Measurements from ENCODE around the gene ADAMTS5. TPM values are rescaled to one million over a fixed set of nuclear protein-coding genes. Genes with fewer than 3 reads are reported as not detected.

Gene ADAMTS5
- total and polyA plus RNA-seq, 2 of the 8 experiments (the other 6 are each of a cell fraction or from before 2014, with no cell fraction given): 0.20 to 1.1 TPM

- TF ChIP-seq, protein P1, sequence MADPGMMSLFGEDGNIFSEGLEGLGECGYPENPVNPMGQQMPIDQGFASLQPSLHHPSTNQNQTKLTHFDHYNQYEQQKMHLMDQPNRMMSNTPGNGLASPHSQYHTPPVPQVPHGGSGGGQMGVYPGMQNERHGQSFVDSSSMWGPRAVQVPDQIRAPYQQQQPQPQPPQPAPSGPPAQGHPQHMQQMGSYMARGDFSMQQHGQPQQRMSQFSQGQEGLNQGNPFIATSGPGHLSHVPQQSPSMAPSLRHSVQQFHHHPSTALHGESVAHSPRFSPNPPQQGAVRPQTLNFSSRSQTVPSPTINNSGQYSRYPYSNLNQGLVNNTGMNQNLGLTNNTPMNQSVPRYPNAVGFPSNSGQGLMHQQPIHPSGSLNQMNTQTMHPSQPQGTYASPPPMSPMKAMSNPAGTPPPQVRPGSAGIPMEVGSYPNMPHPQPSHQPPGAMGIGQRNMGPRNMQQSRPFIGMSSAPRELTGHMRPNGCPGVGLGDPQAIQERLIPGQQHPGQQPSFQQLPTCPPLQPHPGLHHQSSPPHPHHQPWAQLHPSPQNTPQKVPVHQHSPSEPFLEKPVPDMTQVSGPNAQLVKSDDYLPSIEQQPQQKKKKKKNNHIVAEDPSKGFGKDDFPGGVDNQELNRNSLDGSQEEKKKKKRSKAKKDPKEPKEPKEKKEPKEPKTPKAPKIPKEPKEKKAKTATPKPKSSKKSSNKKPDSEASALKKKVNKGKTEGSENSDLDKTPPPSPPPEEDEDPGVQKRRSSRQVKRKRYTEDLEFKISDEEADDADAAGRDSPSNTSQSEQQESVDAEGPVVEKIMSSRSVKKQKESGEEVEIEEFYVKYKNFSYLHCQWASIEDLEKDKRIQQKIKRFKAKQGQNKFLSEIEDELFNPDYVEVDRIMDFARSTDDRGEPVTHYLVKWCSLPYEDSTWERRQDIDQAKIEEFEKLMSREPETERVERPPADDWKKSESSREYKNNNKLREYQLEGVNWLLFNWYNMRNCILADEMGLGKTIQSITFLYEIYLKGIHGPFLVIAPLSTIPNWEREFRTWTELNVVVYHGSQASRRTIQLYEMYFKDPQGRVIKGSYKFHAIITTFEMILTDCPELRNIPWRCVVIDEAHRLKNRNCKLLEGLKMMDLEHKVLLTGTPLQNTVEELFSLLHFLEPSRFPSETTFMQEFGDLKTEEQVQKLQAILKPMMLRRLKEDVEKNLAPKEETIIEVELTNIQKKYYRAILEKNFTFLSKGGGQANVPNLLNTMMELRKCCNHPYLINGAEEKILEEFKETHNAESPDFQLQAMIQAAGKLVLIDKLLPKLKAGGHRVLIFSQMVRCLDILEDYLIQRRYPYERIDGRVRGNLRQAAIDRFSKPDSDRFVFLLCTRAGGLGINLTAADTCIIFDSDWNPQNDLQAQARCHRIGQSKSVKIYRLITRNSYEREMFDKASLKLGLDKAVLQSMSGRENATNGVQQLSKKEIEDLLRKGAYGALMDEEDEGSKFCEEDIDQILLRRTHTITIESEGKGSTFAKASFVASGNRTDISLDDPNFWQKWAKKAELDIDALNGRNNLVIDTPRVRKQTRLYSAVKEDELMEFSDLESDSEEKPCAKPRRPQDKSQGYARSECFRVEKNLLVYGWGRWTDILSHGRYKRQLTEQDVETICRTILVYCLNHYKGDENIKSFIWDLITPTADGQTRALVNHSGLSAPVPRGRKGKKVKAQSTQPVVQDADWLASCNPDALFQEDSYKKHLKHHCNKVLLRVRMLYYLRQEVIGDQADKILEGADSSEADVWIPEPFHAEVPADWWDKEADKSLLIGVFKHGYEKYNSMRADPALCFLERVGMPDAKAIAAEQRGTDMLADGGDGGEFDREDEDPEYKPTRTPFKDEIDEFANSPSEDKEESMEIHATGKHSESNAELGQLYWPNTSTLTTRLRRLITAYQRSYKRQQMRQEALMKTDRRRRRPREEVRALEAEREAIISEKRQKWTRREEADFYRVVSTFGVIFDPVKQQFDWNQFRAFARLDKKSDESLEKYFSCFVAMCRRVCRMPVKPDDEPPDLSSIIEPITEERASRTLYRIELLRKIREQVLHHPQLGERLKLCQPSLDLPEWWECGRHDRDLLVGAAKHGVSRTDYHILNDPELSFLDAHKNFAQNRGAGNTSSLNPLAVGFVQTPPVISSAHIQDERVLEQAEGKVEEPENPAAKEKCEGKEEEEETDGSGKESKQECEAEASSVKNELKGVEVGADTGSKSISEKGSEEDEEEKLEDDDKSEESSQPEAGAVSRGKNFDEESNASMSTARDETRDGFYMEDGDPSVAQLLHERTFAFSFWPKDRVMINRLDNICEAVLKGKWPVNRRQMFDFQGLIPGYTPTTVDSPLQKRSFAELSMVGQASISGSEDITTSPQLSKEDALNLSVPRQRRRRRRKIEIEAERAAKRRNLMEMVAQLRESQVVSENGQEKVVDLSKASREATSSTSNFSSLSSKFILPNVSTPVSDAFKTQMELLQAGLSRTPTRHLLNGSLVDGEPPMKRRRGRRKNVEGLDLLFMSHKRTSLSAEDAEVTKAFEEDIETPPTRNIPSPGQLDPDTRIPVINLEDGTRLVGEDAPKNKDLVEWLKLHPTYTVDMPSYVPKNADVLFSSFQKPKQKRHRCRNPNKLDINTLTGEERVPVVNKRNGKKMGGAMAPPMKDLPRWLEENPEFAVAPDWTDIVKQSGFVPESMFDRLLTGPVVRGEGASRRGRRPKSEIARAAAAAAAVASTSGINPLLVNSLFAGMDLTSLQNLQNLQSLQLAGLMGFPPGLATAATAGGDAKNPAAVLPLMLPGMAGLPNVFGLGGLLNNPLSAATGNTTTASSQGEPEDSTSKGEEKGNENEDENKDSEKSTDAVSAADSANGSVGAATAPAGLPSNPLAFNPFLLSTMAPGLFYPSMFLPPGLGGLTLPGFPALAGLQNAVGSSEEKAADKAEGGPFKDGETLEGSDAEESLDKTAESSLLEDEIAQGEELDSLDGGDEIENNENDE (IDR thresholded peaks at IDR 0.05; ENCODE audit: insufficient replicate concordance, low read length): no peak
- TF ChIP-seq SRF (IDR thresholded peaks at IDR 0.05; ENCODE audit: low read depth, low read length): no peak
- TF ChIP-seq CTBP2 (IDR thresholded peaks at IDR 0.05; ENCODE audit: borderline replicate concordance, insufficient read depth, insufficient read length, low read length): no peak
- no peak for TF ChIP-seq POU5F1 (IDR thresholded peaks at IDR 0.05; ENCODE audit: low read depth, low read length)
- no peak for TF ChIP-seq KDM1A (IDR thresholded peaks at IDR 0.05; ENCODE audit: borderline replicate concordance, low read length)
- no peak for TF ChIP-seq GTF2F1 (IDR thresholded peaks at IDR 0.05; ENCODE audit: borderline replicate concordance, low read depth, low read length)
- TF ChIP-seq EP300 (IDR thresholded peaks at IDR 0.05; ENCODE audit: borderline replicate concordance in 1 of 2, low read depth in 2 of 2, low read length in 2 of 2): no peak
- TF ChIP-seq POLR2A (IDR thresholded peaks at IDR 0.05; ENCODE audit: control extremely low read depth in 1 of 2, low read depth in 2 of 2, low read length in 2 of 2): no peak
- no peak for TF ChIP-seq SIX5 (IDR thresholded peaks at IDR 0.05; ENCODE audit: low read depth, low read length)
- no peak for TF ChIP-seq RAD21 (IDR thresholded peaks at IDR 0.05 in 1 of 2, conservative IDR thresholded peaks at IDR 0.05 in 1 of 2; ENCODE audit: low read depth in 2 of 2, low read length in 2 of 2)
Observed at GRCh38 chr21:26918323-26919079, 48.4 kb downstream of the ADAMTS5 start (continued).

All from H1 (cell line).